HUES48 (cell line): ENCODE results near the gene ARMC2.
"Not testable (repeated sequence)": the region's sequence is repeated elsewhere in the genome, so short reads cannot be mapped to it uniquely, and the experiment has no call there.

Experiments used
- H3K27ac ChIP-seq: one replicate; pipeline ENCODE4 v1.7.0; 2013; ENCODE audit warnings: low read depth, low read length, inconsistent platforms
- H3K27me3 ChIP-seq: 2 replicates; pipeline ENCODE4 v1.6.1; 2013; ENCODE audit warnings: mild to moderate bottlenecking, low read length; ENCODE audit not compliant: control insufficient read depth, insufficient read depth
- H3K36me3 ChIP-seq: 2 replicates; pipeline ENCODE4 v1.6.1; 2013; ENCODE audit warnings: low read length; ENCODE audit not compliant: control insufficient read depth, insufficient read depth
- H3K4me1 ChIP-seq: 2 replicates; pipeline ENCODE4 v1.6.1; 2013; ENCODE audit warnings: mild to moderate bottlenecking, low read length; ENCODE audit not compliant: control insufficient read depth, insufficient read depth
- H3K4me3 ChIP-seq: 2 replicates; pipeline ENCODE4 v1.5.1; 2013; ENCODE audit warnings: mild to moderate bottlenecking, low read depth, low read length
- H3K9ac ChIP-seq: 2 replicates; pipeline ENCODE4 v1.6.1; 2013; ENCODE audit warnings: mild to moderate bottlenecking, low read depth, low read length, moderate library complexity
- H3K9me3 ChIP-seq: 2 replicates; pipeline ENCODE4 v1.6.1; 2013; ENCODE audit warnings: low read length; ENCODE audit not compliant: control insufficient read depth, insufficient read depth

ARMC2 gene

DNA sequence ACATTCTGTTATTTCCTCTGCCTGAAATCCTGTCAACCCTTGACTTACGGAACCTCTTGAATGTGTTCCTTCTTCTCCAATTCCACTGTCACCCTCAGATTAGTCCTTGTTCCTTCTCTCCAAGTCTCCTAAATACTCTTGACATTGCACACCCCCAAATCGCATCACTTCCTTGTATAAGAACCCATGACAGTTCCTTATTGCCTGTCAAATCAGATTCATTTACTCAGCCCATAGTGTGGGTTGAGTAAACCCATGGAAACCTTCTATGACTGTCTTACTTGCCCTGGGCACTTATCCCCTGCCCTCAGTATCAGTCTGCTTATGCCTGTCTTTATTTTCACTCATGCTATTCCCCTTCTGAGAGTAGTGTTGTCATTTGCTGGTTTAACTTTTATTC, 40.5 kb downstream of the ARMC2 start:
- H3K36me3 ChIP-seq, result no peaks in the 10 kb centered on the region
- H3K4me1 ChIP-seq, result no peaks in the 10 kb centered on the region; the same call in 1 of the 2 replicates
- H3K9me3 ChIP-seq, result no peaks in the 10 kb centered on the region
- H3K27me3 ChIP-seq, result no peaks in the 10 kb centered on the region
- H3K4me3 ChIP-seq, result no peak overlapping the region
- H3K27ac ChIP-seq, result no peak overlapping the region
- no peak overlapping the region for H3K9ac ChIP-seq

DNA sequence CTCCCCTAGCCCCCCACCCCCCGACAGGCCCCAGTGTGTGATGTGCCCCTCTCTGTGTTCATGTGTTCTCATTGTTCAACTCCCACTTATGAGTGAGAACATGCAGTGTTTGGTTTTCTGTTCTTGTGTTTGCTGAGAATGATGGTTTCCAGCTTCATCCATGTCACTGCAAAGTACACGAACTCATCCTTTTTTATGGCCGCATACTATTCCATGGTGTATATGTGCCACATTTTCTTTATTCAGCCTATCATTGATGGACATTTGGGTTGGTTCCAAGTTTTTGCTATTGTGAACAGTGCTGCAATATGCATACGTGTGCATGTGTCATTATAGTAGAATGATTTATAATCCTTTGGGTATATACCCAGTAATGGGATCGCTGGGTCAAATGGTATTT, 42.7 kb downstream of the ARMC2 start:
- not testable (repeated sequence) for H3K4me1 ChIP-seq, H3K27me3 ChIP-seq, H3K36me3 ChIP-seq, H3K9me3 ChIP-seq, H3K9ac ChIP-seq, H3K4me3 ChIP-seq, H3K27ac ChIP-seq

DNA sequence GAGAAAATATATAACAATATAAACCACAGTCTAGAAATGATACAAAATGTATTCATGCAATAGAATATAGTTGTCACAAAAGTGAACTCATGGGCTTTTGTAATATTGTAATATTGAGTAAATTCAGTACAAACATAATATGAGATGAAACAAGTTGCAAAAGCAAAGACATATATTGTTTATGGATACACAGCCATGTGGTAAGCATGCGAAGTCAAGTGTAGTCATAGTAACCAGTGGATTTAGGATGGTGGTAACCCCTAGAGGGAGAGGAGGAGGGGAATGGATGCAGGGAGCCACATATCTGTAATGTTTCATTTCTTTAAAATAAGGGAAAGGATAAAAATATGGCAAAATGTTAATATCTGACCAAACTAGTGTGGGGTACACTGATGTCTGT, 47.3 kb downstream of the ARMC2 start:
- no peak overlapping the region for H3K27ac ChIP-seq
- no peaks in the 10 kb centered on the region for H3K27me3 ChIP-seq
- peaks cover 5% of the 10 kb centered on the region for H3K4me1 ChIP-seq
- no peak overlapping the region for H3K9ac ChIP-seq
- H3K4me3 ChIP-seq, result no peak overlapping the region
- no peaks in the 10 kb centered on the region for H3K36me3 ChIP-seq
- no peaks in the 10 kb centered on the region for H3K9me3 ChIP-seq

DNA sequence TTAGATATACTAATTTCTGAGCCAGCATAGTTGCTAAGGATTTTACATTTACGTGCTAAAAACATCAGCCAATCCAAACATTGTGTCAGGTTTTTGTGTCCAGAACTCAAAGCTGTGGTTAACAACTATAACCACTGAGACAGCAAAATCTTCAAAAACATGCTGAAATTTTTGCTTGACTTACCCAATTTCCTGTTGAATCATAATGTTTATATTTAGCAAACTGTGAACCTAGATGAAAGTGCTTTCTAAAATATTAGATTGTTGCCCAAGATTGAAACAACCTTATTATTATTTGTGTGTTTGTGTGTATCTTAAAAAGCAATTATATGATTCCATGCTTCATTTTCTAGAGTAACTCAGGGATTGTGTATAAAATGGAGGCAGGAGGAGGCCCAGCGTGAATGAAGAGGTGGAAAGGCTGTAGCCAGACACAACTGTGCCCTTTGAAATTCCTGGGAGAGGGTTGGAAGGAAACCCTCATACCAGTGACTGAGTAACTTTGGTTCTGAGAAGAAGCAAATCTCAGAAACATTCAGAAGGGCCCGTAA, 48.0 kb downstream of the ARMC2 start:
- Histone ChIP-seq H3K9me3 (no peaks in the 10 kb centered on the region), H3K27ac (no peak overlapping the region), H3K27me3 (no peaks in the 10 kb centered on the region), H3K4me1 (peaks cover 5% of the 10 kb centered on the region), H3K36me3 (no peaks in the 10 kb centered on the region), H3K9ac (no peak overlapping the region), H3K4me3 (no peak overlapping the region)

DNA sequence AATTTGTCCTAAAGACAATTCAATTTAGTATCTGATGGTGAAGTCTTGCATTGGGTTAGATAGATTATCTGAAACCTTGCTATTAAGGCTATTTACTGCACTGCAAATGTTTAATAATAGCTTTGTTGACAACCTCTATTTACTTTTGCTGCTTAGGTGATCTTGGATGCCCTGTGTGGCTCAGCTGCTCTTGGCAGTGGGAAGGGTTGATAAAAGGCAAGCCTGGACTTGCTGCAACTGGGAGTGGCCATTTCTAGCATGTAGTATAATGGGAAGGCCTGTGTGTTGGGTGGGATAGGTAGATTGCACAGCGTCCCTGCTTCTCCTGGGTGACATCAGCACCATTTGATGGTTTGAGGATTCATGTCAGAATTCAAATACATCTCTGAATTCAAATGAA, 49.1 kb downstream of the ARMC2 start:
- Histone ChIP-seq H3K9me3 (no peaks in the 10 kb centered on the region), H3K9ac (no peak overlapping the region), H3K27me3 (no peaks in the 10 kb centered on the region), H3K27ac (no peak overlapping the region), H3K4me3 (no peak overlapping the region), H3K4me1 (peaks cover 5% of the 10 kb centered on the region), H3K36me3 (no peaks in the 10 kb centered on the region)

DNA sequence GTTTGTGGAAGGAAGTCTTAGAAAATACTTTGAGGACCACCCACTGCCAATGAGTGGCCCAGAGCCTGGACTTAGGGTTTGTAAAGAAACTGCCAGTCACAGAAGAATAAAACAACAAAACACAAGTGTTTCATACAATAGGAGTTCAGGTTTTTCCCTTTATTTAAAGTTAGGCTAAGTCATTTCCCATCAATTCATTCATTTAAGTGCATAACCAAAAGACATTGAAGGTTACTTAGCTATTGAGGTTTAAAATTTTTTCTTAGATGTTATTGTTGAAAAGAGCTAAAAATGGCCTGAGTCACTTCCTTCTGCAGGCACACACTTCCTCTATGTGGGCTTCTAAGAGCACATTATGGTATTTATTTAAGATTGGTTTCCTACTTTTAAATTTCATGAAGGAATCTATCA, 54.2 kb downstream of the ARMC2 start:
- H3K36me3 ChIP-seq, result no peaks in the 10 kb centered on the region
- no peak overlapping the region for H3K4me3 ChIP-seq
- H3K4me1 ChIP-seq, result peaks cover 3% of the 10 kb centered on the region; the same call in 1 of the 2 replicates
- H3K9ac ChIP-seq, result no peak overlapping the region
- H3K27me3 ChIP-seq, result no peaks in the 10 kb centered on the region
- H3K27ac ChIP-seq, result no peak overlapping the region
- H3K9me3 ChIP-seq, result no peaks in the 10 kb centered on the region

DNA sequence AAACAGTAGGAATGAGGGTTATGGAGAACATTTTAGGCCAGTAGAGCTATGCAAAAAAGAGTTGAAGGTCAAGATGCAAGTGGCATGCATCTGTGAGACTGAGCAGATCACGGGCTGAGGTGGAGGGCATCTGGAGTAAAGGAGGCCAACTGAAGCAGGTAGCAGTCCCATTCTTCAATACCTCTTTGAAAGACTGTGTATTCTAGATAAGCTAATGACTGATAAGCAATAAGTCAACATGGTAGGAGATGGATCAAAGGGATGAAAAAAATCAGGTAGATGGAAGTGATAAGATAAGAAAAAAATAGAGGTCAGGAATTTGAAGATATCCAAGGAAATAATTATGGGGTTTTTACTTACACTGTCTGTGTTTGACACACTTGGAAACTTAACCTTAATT, 55.6 kb downstream of the ARMC2 start:
- Histone ChIP-seq H3K27me3 (no peaks in the 10 kb centered on the region), H3K36me3 (no peaks in the 10 kb centered on the region), H3K4me3 (no peak overlapping the region), H3K27ac (no peak overlapping the region), H3K9me3 (no peaks in the 10 kb centered on the region), H3K9ac (no peak overlapping the region), H3K4me1 (no peaks in the 10 kb centered on the region)

DNA sequence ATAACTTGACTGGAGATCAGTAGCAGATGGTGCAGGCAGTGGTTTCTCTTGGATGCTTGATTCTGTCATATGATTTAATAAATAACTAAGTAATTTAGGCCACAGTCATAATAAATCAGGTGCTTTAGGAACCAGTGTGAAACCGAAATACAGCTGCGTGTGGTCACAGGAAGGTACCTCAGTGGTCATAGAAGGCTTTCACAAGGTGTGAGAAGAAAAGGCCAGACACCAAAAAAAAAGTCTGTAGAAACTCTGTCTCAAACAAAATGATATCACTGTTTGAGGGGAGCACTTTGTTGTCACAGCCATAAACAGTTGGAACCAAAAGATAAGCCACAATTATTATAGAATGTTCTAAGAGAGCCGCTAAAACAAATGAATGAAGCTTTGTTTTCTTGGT, 56.5 kb downstream of the ARMC2 start:
- Histone ChIP-seq H3K27ac (no peak overlapping the region), H3K27me3 (no peaks in the 10 kb centered on the region), H3K4me1 (no peaks in the 10 kb centered on the region), H3K9ac (no peak overlapping the region), H3K4me3 (no peak overlapping the region), H3K36me3 (no peaks in the 10 kb centered on the region), H3K9me3 (no peaks in the 10 kb centered on the region)

DNA sequence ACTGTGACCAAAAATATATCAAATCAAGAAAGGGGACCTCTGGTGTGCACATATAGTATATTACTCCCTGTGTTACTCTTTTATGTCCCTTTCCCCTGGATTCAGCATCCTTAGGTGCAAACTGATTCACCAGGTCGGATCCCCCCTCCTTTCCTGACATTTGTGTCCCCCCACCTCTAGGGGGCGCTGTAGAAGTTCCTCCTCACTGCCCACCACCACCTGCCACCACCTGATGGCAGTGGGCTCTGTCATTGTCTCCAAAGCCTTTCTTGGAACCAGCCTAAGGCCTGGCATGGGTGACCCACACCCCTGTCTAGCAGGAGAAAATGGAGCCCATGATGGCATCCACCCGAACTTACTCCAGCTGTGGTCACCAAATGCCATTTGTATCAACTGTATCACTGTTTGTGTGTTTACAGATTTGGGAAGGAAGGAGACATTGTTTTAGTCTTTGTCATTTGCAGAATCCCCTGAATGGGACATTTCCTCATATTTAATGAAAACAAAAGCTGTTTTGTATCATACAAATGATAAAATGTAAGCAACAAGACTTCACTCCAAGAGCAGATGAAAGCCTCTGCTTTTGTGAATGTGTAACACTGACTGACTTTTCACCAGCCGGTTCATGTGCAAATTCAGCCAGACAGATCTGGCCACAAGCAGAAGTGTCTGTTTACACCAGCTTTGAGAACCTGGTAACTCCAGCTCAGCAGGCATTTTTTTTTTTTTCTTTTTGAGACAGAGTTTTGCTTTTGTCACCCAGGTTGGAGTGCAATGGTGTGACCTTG, 66.2 kb downstream of the ARMC2 start:
- no peak overlapping the region for H3K4me3 ChIP-seq
- H3K4me1 ChIP-seq, result no peaks in the 10 kb centered on the region
- H3K9me3 ChIP-seq, result no peaks in the 10 kb centered on the region
- H3K36me3 ChIP-seq, result no peaks in the 10 kb centered on the region
- no peaks in the 10 kb centered on the region for H3K27me3 ChIP-seq
- no peak overlapping the region for H3K9ac ChIP-seq
- H3K27ac ChIP-seq, result no peak overlapping the region

DNA sequence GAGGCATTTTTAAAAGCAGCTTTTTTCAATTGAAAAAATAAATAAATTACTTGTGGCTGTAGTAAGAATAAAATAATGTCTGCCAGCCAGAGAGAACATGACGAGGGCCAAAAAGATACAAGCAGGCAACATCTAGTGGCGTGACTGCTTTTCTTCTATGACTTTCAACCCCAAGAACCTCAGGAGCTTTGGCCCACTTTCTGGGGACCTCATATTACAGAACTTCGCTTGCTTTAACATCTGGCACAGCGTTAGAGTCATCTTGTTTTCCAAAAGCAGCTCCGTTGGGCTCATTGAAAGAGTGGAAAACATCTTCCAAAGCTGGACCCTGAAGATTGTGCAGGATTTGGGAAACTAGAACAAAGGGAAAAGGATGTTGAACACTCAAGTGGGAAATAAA, 67.0 kb downstream of the ARMC2 start:
- Histone ChIP-seq H3K9me3 (no peaks in the 10 kb centered on the region), H3K9ac (no peak overlapping the region), H3K27me3 (no peaks in the 10 kb centered on the region), H3K4me3 (no peak overlapping the region), H3K36me3 (no peaks in the 10 kb centered on the region), H3K4me1 (peaks cover under 1% of the 10 kb centered on the region; the same call in 1 of the 2 replicates), H3K27ac (no peak overlapping the region)

DNA sequence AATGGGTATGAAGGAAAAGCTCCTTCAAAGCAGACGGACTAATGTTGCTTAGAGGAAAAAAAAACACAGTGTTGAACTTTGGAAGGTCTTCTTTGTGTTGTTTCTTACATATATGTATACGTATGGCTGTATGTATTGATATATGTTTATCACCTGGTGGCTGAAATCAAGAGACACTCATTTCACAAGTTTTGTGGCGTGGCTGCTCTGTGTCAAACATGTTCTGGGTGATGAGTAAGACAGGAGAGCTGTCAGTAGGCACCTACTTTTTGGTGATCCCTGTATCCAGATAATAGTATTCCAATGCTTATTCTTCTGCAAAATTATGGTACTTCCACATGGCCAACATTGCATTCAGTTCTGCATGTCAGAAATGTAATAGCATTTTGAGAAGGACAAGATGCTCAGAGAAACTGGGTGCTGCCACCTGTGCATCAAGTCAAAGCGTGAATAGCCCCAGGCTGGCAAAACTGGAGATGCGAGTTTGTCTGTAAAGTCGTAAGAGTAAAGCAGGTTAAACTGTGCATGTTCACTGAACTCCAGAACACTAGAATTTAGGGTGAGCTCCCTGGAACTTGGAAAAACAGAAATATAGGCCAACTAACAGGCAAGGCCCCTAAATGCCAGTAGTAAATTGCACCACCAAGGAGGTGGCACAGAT, 67.9 kb downstream of the ARMC2 start:
- peaks cover 9% of the 10 kb centered on the region for H3K4me1 ChIP-seq
- no peaks in the 10 kb centered on the region for H3K9me3 ChIP-seq
- no peak overlapping the region for H3K9ac ChIP-seq
- H3K4me3 ChIP-seq, result no peak overlapping the region
- H3K27ac ChIP-seq, result no peak overlapping the region
- H3K27me3 ChIP-seq, result no peaks in the 10 kb centered on the region
- H3K36me3 ChIP-seq, result no peaks in the 10 kb centered on the region
